Measurements from ENCODE around the gene MCFD2. TPM values are rescaled to one million over a fixed set of nuclear protein-coding genes. Genes with fewer than 3 reads are reported as not detected.

The MCFD2 gene
- total RNA-seq, 4 donors from 2014 or later = 88.1 to 118 (median 95.6) TPM

- ATAC-seq (ENCODE audit: low FRiP score) = no peak
Observed at GRCh38 chr2:46857871-46858701, 57.5 kb downstream of the MCFD2 start.

GRCh38 chr2:46856336-46856735 is 59.3 kb downstream of the MCFD2 start:
- no peak for TF ChIP-seq CTCF (IDR thresholded peaks at IDR 0.05)
- ATAC-seq (ENCODE audit: low FRiP score) = no peak

More at GRCh38 chr2:46857871-46858701, 57.5 kb downstream of the MCFD2 start:
- no peak for TF ChIP-seq CTCF (IDR thresholded peaks at IDR 0.05)
- DNase-seq (ENCODE audit: low spot score) = no peak

DNA sequence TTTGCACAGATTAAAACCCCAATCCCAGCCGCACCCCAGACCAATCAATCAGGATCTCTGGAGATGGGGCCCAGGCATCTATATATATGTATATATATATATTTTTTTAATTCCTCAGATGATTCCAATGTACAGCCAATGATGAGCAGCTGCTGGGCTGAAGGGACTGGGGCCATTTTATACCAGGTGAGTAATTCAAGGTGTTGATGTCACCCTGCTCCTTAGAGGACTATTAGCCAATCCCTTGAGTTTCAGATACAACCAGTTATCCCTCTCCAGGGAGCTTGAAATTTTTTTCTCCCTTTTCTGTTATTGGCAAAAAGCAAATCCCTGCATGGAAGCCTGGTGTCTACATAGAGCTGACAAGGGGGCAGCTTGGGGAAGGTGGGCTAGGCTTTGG is 59.8 kb downstream of the MCFD2 start:
- DNase-seq (ENCODE audit: low spot score) (no peak), ATAC-seq (ENCODE audit: low FRiP score) (no peak)
- TF ChIP-seq CTCF (IDR thresholded peaks at IDR 0.05) = no peak

More at GRCh38 chr2:46856336-46856735, 59.3 kb downstream of the MCFD2 start:
- DNase-seq (ENCODE audit: low spot score) = no peak

GRCh38 chr2:46854260-46854659 is 61.3 kb downstream of the MCFD2 start:
- TF ChIP-seq CTCF (IDR thresholded peaks at IDR 0.05) = no peak
- DNase-seq (ENCODE audit: low spot score) (peak; percentile 17), ATAC-seq (ENCODE audit: low FRiP score) (no peak)

GRCh38 chr2:46852598-46852997 is 63.0 kb downstream of the MCFD2 start:
- DNase-seq (ENCODE audit: low spot score) (no peak), ATAC-seq (ENCODE audit: low FRiP score) (no peak)
- no peak for TF ChIP-seq CTCF (IDR thresholded peaks at IDR 0.05)

- ATAC-seq (ENCODE audit: low FRiP score) = no peak
- TF ChIP-seq CTCF (IDR thresholded peaks at IDR 0.05) = no peak
- DNase-seq (ENCODE audit: low spot score) = no peak
Observed at GRCh38 chr2:46852124-46852523, 63.5 kb downstream of the MCFD2 start.

Small RNA genes within 50 kb of the gene (small RNA-seq; reads per million reads assigned to genes)
- not detected for gene AC093732.2

Other genes starting within 250 kb of the MCFD2 start
- 10 to 100 TPM; 26.7 to 46.1 (median 38.2) TPM for gene SOCS5, start 216.5 kb downstream of the MCFD2 start, total RNA-seq
- 10 to 100 TPM; 24.1 to 50.1 (median 37.3) TPM for gene TTC7A, start 25.4 kb upstream of the MCFD2 start, total RNA-seq
- 1 to 10 TPM in 1 of 4 donors, under 1 TPM in 2, not detected in 1; 0.46 to 1.2 (median 0.63) TPM for gene STPG4, start 239.5 kb upstream of the MCFD2 start, total RNA-seq